ENCODE results near the gene PFDN2. TPM values are rescaled to one million over a fixed set of nuclear protein-coding genes. Genes with fewer than 3 reads are reported as not detected.
A peak's percentile ranks its signal among the peaks of the same experiment; 100 is the strongest.

Gene PFDN2
- total RNA-seq, 1 donor, result 39.9 TPM

DNA sequence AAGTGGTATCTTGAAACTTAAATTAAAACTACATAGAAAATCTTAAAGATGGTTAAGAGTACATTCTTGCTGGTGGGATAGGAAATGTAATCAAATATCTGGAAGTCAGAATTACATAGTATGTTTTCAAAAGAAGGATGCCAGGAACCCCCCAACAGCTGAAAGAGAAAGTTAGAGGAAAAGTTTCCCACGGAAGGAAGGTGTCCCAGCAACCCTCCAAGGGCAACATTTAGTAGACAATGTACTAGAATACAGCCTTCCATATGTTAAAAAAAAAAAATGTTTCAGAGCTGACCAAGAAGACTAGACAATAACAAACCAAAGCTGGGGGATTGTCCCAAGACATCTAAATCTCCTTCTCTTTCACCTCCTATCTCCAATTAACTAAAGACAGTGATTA is 12.4 kb upstream of the PFDN2 start:
- no peak for DNase-seq (ENCODE audit: low read depth)
- H3K4me3 ChIP-seq (ENCODE audit: low read depth, low read length), result peak overlapping the region; percentile 99
- TF ChIP-seq, protein P1, sequence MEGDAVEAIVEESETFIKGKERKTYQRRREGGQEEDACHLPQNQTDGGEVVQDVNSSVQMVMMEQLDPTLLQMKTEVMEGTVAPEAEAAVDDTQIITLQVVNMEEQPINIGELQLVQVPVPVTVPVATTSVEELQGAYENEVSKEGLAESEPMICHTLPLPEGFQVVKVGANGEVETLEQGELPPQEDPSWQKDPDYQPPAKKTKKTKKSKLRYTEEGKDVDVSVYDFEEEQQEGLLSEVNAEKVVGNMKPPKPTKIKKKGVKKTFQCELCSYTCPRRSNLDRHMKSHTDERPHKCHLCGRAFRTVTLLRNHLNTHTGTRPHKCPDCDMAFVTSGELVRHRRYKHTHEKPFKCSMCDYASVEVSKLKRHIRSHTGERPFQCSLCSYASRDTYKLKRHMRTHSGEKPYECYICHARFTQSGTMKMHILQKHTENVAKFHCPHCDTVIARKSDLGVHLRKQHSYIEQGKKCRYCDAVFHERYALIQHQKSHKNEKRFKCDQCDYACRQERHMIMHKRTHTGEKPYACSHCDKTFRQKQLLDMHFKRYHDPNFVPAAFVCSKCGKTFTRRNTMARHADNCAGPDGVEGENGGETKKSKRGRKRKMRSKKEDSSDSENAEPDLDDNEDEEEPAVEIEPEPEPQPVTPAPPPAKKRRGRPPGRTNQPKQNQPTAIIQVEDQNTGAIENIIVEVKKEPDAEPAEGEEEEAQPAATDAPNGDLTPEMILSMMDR (IDR thresholded peaks at IDR 0.05; ENCODE audit: insufficient read depth, low read length), result no peak

DNA sequence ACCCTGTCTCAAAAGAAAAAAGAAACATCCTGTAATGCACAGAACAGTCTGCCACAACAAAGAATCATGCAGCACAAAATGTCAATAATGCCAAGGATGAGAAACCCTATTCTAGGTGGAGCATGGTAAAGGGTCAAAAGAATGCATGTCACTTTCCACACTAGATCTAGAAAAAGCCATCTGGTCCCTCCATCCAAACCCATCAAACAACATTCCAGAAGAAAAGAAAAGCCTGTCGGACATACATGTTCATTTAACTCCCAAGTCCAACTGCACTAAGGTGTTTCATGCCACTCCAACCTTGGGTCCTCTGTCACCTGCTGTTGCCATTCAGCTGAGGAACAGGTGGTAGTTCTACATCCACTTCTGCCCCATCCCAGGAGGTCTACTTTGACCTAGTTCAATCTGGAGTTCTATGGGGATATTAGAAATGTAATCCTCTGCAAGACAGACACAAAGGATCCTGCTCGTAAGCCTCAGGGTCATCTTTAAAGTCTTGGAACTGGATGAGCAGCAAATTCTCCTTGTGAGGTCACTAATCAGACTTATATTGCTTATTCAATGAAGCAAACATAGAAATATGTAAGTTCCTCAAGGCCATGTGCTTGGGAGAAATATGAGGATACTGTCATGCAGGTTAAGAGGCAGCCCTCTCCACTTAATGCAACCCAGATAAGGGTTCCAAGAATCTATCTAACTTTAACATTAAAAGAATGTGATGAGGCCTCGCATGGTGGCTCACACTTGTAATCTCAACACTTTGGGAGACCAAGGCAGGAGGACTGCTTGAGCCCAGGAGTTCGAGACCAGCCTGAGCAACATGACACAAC is 11.0 kb upstream of the PFDN2 start:
- TF ChIP-seq, protein P1 (IDR thresholded peaks at IDR 0.05; ENCODE audit: insufficient read depth, low read length), result no peak
- no peak for DNase-seq (ENCODE audit: low read depth)
- H3K4me3 ChIP-seq (ENCODE audit: low read depth, low read length), result no peak overlapping the region

DNA sequence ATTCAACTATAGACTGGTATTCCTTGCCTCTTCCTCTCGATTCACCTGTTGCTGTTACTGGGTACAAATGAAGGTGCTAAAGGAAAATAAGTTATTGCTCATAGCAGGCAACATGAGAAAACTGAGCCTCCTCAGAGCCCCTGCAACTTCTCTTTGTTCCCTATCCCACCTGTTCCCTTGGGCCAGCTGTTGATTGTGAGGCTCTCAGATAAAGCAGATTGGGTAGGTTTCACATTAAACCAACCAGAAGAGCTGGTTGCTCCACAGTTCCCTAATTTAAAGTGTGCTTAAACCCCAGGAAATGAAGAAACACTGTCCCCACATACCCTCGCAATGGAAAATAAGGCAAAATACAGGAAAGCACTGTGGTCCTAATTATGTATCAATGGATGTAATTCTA is 9.8 kb upstream of the PFDN2 start:
- TF ChIP-seq, protein P1 (IDR thresholded peaks at IDR 0.05; ENCODE audit: insufficient read depth, low read length), result no peak
- no peak for DNase-seq (ENCODE audit: low read depth)

DNA sequence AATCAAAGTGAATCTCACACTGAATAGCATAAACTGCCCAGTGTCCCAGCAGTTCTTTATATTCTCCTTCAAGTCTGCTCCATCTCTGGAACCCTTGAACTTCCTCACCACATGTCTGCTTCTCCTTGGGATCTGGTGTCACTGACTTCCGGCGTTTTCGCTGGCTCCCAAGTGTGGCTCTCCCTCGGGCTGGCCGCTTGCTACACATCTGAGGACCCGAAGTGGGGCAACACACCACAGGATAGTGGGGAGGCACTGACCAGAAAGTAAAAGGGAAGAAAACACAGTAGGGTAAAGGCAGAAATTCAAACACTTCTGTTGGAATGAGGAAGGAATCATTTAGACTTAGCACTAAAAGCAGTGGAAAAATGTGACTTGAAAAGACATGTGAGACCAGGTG is 5.1 kb upstream of the PFDN2 start:
- no peak overlapping the region for H3K4me3 ChIP-seq (ENCODE audit: low read depth, low read length)
- TF ChIP-seq, protein P1 (IDR thresholded peaks at IDR 0.05; ENCODE audit: insufficient read depth, low read length), result no peak
- no peak for DNase-seq (ENCODE audit: low read depth)

More for the DNA sequence above, 9.8 kb upstream of the PFDN2 start:
- no peak overlapping the region for H3K4me3 ChIP-seq (ENCODE audit: low read depth, low read length)

DNA sequence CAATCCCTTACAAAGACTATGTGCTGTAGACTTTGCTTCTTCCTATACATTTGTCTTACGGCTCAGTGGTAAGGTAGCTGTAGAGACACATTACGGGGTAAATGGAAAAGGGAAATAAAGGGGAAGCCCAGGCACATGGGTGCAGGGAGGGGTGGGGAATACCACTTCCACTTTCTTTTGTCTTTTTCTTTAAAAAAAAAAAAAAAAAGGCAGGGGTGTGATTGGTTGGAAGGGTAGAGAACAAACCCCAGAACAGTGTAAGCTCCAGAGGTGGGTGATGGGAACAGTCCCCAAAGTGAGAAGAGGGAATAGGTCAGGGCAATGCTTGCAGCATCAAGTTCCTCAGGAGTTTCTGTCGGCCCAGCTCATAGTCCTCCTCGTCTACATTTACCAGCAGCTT is 4.0 kb upstream of the PFDN2 start:
- no peak for DNase-seq (ENCODE audit: low read depth)
- TF ChIP-seq, protein P1 (IDR thresholded peaks at IDR 0.05; ENCODE audit: insufficient read depth, low read length), result no peak
- no peak overlapping the region for H3K4me3 ChIP-seq (ENCODE audit: low read depth, low read length)

DNA sequence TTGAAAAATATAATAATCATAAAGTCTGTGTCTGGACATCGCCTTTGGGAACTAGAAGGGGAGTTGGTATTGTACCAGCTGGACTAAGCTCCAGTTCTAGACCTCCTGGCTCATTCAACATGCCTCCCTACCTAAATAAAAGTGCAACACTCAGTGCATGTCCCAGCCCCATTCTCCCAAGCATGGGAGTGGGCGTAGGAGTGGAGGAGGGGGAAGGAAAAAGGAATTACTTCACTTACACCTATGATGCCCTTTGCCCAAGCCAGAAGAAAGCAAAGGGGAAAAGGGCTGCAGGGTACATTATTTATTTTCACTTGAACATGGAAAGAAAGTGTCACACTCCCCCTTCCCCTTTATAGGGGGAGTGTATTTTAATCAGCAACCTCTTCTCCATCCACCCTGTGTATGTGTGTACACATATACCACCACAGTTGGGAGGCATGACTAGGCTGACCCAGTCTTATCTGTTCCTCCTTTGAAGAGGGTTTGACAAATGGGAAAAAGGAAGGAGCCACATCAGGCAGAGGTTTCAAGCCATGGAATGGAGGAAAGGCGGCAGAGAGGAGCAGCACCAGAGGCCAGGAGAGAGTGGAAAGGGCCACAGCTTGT is 3.3 kb upstream of the PFDN2 start:
- DNase-seq (ENCODE audit: low read depth), result no peak

More for the DNA sequence above, 3.3 kb upstream of the PFDN2 start:
- TF ChIP-seq, protein P1 (IDR thresholded peaks at IDR 0.05; ENCODE audit: insufficient read depth, low read length), result no peak
- H3K4me3 ChIP-seq (ENCODE audit: low read depth, low read length), result no peak overlapping the region
